Hepatocyte (in vitro differentiated cells): ENCODE measurements around the gene ADGRD1. TPM values are rescaled to one million over a fixed set of nuclear protein-coding genes. Genes with fewer than 3 reads are reported as not detected.

Experiments
- DNase-seq: peaks from one replicate; pipeline ENCODE4 v3.0.0-alpha.2; 2016; ENCODE audit warnings: low spot score
- H2AFZ ChIP-seq: fragments of 200-600 bp; sonication (generic); 2 replicates; pipeline ENCODE4 v1.6.0; 2016; ENCODE audit warnings: antibody characterized with exemption, mild to moderate bottlenecking
- H3K27ac ChIP-seq: fragments of 200-600 bp; sonication (generic); 2 replicates; pipeline ENCODE4 v1.5.1; 2016; ENCODE audit warnings: mild to moderate bottlenecking
- H3K27me3 ChIP-seq: fragments of 200-600 bp; sonication (generic); 2 replicates; pipeline ENCODE4 v1.6.1; 2016
- H3K36me3 ChIP-seq: fragments of 200-600 bp; sonication (generic); replicated peaks from 2 replicates; pipeline ENCODE4 v1.5.1; 2016; ENCODE audit warnings: low read depth; ENCODE audit not compliant: insufficient read depth
- H3K4me1 ChIP-seq: fragments of 200-600 bp; sonication (generic); 2 replicates; pipeline ENCODE4 v1.5.1; 2016; ENCODE audit warnings: mild to moderate bottlenecking, moderate library complexity; ENCODE audit not compliant: insufficient read depth
- H3K4me2 ChIP-seq: fragments of 200-600 bp; sonication (generic); 2 replicates; pipeline ENCODE4 v1.6.0; 2016
- H3K4me3 ChIP-seq: fragments of 200-600 bp; sonication (generic); 2 replicates; pipeline ENCODE4 v1.5.1; 2016; ENCODE audit warnings: mild to moderate bottlenecking
- H3K79me2 ChIP-seq: fragments of 200-600 bp; sonication (generic); 2 replicates; pipeline ENCODE4 v1.6.0; 2017; ENCODE audit warnings: mild to moderate bottlenecking
- H3K9me2 ChIP-seq: fragments of 200-600 bp; sonication (generic); replicated peaks from 2 replicates; pipeline ENCODE4 v1.6.0; 2017; ENCODE audit warnings: mild to moderate bottlenecking; ENCODE audit not compliant: insufficient read depth
- H3K9me3 ChIP-seq: fragments of 200-600 bp; sonication (generic); 2 replicates; pipeline ENCODE4 v1.5.1; 2016; ENCODE audit warnings: low read depth, mild to moderate bottlenecking
- H4K20me1 ChIP-seq: fragments of 200-600 bp; sonication (generic); 2 replicates; pipeline ENCODE4 v1.6.0; 2016; ENCODE audit warnings: mild to moderate bottlenecking; ENCODE audit not compliant: insufficient read depth, poor library complexity, severe bottlenecking
- EZH2 ChIP-seq: fragments of 200-600 bp; sonication (generic); IDR thresholded peaks from 2 replicates; pipeline ENCODE4 v1.6.1; 2016; ENCODE audit warnings: antibody characterized with exemption, mild to moderate bottlenecking, borderline replicate concordance
- EZH2phosphoT487 ChIP-seq: fragments of 200-600 bp; sonication (generic); IDR thresholded peaks from one replicate; pipeline ENCODE4 v1.6.1; 2018; ENCODE audit warnings: antibody characterized with exemption, mild to moderate bottlenecking, low read depth, moderate library complexity; ENCODE audit not compliant: unreplicated experiment, severe bottlenecking
- WGBS: methylation state at CpG from one replicate; pipeline ENCODE4 v1.1.6; 2016; ENCODE audit warnings: low lambda C conversion rate; ENCODE audit errors: missing lambda C conversion rate; 5-methylcytosine and 5-hydroxymethylcytosine counted together
- polyA plus RNA-seq: library from polyadenylated mRNA; unstranded; fragments of >200 nt; fragmentation: Nextera tagmentation; extraction: Ambion mirVana; gene quantifications from 2 replicates; pipeline ENCODE4 v1.2.1, GENCODE V29; 2016
- total RNA-seq: library from RNA; depleted of rRNA; stranded (reverse); fragments of >200 nt; gene quantifications from 2 replicates; pipeline ENCODE4 v1.2.3, GENCODE V29; 2014
- TF ChIP-seq, protein P1 (sequence below): fragments of 200-600 bp; sonication (generic); IDR thresholded peaks from 2 replicates; pipeline ENCODE4 v1.5.1; 2016; ENCODE audit warnings: antibody characterized with exemption, mild to moderate bottlenecking; ENCODE audit not compliant: poor library complexity

ADGRD1 gene
- total and polyA plus RNA-seq, 2 experiments from 2014 or later = 18.1 to 18.5 TPM

DNA sequence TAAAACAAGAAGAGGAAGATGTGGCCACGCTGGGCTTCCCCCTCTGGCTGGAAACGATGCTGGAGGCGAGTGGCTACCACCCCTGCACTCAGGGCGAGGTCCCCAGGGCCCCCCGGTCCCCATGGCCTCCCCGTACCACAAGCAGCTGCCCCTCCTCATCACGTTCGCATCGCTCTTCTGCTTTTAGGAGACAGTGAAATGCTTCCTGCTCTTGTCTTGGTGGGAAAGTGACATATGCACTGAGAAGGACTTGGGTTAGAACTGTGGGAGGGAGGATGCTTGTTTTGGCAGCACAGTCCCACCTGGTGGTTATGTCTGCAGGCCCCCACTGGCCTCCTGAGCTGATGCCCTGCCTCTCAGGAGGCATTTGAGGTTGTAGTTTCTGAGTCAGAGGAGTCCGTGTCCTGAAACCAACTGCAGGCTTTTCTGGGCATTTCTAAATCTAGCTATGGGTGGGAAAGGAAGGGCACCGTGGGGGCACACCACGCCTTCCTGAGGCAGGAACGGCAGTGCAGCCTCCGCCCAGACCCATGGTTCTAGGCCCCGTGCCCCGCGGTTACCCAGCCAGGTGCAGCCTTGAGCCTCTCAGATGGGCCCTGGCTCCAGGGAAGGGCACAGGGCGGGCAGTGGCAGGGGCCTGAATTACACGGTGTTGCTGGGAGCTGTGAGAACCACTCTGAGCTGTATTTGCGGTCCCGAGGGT is 139.3 kb downstream of the ADGRD1 start:
- H2AFZ ChIP-seq = no peak overlapping the region
- 87% methylated on average over 21 of the region's 21 CpGs for WGBS
- DNase-seq = no peak

DNA sequence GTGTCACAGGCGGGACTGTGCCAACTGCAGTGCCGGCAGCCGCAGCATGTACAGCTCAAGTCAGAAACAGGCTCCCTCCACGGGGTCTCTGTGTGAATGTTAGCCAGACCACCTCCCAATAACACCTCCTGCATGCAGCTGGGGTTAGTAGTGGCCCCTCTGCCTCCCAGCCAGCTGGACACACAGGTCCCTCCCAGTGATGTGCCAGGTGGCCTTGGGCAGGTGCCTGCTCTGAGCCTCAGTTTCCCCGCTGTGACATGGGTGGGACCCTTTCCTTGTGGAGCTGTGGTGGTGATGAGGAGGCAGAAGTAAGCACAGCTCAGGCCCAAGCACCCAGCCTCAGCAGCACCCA is 139.9 kb downstream of the ADGRD1 start:
- Histone ChIP-seq H3K4me1 (no peaks in the 10 kb centered on the region), H3K36me3 (no peaks in the 10 kb centered on the region), H2AFZ (no peak overlapping the region), H4K20me1 (no peaks in the 10 kb centered on the region), H3K4me3 (no peak overlapping the region), H3K9me2 (no peaks in the 10 kb centered on the region), H3K27me3 (no peaks in the 10 kb centered on the region), H3K4me2 (no peak overlapping the region), H3K79me2 (no peaks in the 10 kb centered on the region), H3K27ac (no peak overlapping the region), H3K9me3 (no peaks in the 10 kb centered on the region)
- TF ChIP-seq, protein P1, sequence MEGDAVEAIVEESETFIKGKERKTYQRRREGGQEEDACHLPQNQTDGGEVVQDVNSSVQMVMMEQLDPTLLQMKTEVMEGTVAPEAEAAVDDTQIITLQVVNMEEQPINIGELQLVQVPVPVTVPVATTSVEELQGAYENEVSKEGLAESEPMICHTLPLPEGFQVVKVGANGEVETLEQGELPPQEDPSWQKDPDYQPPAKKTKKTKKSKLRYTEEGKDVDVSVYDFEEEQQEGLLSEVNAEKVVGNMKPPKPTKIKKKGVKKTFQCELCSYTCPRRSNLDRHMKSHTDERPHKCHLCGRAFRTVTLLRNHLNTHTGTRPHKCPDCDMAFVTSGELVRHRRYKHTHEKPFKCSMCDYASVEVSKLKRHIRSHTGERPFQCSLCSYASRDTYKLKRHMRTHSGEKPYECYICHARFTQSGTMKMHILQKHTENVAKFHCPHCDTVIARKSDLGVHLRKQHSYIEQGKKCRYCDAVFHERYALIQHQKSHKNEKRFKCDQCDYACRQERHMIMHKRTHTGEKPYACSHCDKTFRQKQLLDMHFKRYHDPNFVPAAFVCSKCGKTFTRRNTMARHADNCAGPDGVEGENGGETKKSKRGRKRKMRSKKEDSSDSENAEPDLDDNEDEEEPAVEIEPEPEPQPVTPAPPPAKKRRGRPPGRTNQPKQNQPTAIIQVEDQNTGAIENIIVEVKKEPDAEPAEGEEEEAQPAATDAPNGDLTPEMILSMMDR = no peak
- TF ChIP-seq EZH2phosphoT487 (no peak), EZH2 (no peak)
- 87% methylated on average over 5 of the region's 5 CpGs for WGBS
- no peak for DNase-seq

More for the DNA sequence above, 139.3 kb downstream of the ADGRD1 start:
- Histone ChIP-seq H3K9me3 (no peaks in the 10 kb centered on the region), H3K4me1 (no peaks in the 10 kb centered on the region), H3K36me3 (no peaks in the 10 kb centered on the region), H3K4me3 (no peak overlapping the region), H3K27me3 (no peaks in the 10 kb centered on the region), H4K20me1 (no peaks in the 10 kb centered on the region), H3K4me2 (no peak overlapping the region), H3K27ac (no peak overlapping the region), H3K9me2 (no peaks in the 10 kb centered on the region), H3K79me2 (no peaks in the 10 kb centered on the region)
- TF ChIP-seq, protein P1 = no peak
- TF ChIP-seq EZH2 (no peak), EZH2phosphoT487 (no peak)

DNA sequence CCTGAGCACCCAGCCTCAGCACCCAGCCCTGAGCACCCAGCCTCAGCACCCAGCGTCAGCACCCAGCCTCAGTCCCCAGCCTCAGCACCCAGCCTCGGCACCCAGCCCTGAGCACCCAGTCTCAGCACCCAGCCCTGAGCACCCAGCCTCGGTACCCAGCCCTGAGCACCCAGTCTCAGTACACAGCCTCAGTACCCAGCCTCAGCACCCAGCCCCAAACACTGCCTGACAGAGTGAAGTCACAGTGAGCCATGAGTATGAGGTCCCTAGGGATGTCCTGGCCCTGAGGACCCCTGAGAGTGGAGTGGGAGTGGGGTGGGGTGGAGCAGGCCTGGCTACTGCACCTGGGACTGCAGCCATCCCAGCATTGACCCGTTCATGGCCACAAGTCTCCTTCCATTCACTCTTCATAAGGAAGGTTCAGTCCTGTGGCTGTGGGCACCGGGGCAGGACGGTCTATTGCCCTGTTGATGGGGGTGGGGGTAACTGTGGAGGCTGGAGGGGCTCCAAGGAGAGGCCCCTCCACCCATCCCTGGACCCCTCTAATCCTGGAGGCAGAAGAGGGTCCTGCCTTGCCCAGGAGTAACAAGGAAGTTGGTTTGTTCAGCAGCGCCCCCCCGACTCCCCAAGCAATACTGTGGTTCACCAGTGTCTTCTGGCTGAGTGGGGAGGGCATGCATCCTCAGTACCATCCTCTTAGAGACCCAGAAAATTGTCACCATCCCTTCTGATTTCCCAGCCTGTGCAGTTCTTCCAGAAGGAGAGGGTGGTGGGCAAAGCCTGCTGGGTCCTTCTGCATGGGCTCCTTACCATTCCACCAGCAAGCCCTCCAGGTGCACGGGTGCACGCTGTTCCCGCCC is 140.5 kb downstream of the ADGRD1 start:
- Histone ChIP-seq H2AFZ (no peak overlapping the region), H3K79me2 (no peaks in the 10 kb centered on the region), H3K4me3 (no peak overlapping the region), H3K27me3 (no peaks in the 10 kb centered on the region), H3K36me3 (no peaks in the 10 kb centered on the region), H4K20me1 (no peaks in the 10 kb centered on the region), H3K4me1 (no peaks in the 10 kb centered on the region), H3K9me2 (no peaks in the 10 kb centered on the region), H3K27ac (no peak overlapping the region), H3K9me3 (no peaks in the 10 kb centered on the region), H3K4me2 (no peak overlapping the region)
- no peak for DNase-seq
- 91% methylated on average over 10 of the region's 11 CpGs for WGBS
- TF ChIP-seq, protein P1 = no peak
- no peak for TF ChIP-seq EZH2
- TF ChIP-seq EZH2phosphoT487 = no peak
